GM21717 (cell line): Measurements from ENCODE around the gene RSPH1.
A peak's percentile ranks its signal among the peaks of the same experiment; 100 is the strongest.

Experiments used
- ATAC-seq: cut with Tn5 transposase; IDR thresholded peaks from one replicate; pipeline ENCODE4 v1.9.1; 2021; ENCODE audit warnings: mild to moderate bottlenecking, moderate library complexity; ENCODE audit not compliant: unreplicated experiment

RSPH1 gene

GRCh38 chr21:42433946-42434551 lies 62.0 kb downstream of the RSPH1 start:
- ATAC-seq = no peak

GRCh38 chr21:42432695-42433094 lies 63.3 kb downstream of the RSPH1 start:
- no peak for ATAC-seq

- no peak for ATAC-seq
Observed at GRCh38 chr21:42431196-42431595, 64.8 kb downstream of the RSPH1 start.

DNA sequence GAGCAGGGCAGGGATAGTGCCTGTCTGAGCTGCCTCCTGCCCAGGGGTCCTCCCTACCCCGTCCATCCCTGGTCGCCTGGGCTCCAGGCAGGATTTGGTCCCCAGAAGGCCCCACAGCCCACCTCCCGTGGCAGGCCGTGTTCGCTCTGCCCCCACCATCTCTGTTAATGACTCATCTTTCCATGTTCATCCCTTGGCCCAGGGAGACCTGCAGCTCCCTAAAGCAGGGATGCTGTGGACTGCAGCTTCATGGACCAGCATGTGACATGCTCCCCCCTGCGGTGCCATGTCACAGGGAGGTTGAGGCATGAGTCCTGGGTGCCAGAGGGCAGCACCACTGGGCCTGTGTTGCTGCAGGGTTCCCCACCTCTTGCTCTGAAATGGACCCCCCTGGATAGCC lies 65.5 kb downstream of the RSPH1 start:
- ATAC-seq = no peak

DNA sequence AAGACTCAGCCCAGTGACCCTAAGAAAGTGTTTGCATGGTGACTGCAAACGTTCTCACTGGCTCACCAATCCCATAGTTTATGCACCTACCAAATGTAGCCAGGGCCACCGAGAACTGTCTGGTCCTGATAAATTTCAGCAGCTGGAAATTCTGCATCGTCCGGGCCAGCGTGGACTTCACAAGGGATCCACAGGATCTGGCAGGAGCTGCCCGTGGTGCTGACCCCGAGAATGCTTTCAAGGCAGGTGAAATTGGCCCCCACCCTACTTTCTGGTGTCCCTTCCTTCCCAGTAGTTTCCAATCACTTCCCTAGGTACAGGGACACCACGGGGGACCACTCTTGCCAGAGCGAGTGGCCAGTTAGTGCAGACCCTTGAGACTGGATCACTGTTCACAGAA lies 66.2 kb downstream of the RSPH1 start:
- ATAC-seq = no peak

GRCh38 chr21:42429021-42429420 lies 67.0 kb downstream of the RSPH1 start:
- ATAC-seq = no peak

- no peak for ATAC-seq
Observed at GRCh38 chr21:42427809-42428419, 68.1 kb downstream of the RSPH1 start.

GRCh38 chr21:42426876-42427480 lies 69.0 kb downstream of the RSPH1 start:
- no peak for ATAC-seq

GRCh38 chr21:42426424-42426823 lies 69.6 kb downstream of the RSPH1 start:
- no peak for ATAC-seq

DNA sequence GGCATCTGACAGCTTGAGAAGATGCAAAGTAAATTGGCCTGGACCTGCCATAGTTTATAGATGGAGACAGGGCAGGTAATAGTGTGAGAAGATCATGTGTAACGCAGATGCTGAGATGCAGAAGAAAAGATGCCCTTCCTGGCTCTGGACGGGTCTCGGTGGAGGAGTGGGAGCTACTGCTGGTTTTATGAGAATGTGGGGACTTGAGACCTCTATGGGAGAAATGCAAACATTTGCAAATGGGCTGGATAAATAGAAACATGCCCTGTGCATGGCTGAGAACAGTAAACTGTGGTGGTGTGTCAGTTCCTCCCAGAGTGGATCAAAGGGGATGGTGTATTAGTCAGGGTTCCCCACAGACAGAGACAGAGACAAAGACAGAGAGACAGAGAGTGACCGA lies 70.4 kb downstream of the RSPH1 start:
- no peak for ATAC-seq

DNA sequence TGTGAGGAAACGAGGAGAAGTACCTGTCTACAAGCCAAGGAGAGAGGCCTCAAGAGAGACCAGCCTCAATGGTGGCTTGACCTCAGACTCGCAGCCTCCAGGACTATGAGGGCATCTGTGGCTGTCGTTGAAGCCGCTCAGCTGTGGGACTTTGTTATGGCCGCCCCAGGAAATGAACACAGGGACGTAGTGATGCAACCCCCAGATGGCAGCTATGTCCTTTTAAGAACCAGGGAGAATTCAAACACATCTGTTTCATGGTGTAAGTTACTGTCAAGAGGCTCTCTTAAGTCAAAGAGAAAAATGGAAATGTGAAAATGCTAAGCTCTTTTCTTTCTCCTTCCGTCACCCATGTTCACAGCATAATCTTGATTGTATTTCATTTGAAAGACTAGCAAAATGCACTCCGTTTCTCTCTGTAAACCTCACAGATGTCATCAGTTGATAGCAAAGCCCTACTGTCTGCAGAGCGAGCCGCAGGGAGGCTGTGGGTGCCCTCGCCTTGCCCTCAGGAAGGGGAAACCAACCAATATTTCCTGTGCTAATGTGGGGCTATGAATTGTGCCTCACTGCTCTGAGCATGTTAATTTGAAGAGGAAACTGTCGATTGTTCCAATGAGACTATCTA lies 71.0 kb downstream of the RSPH1 start:
- ATAC-seq = no peak

DNA sequence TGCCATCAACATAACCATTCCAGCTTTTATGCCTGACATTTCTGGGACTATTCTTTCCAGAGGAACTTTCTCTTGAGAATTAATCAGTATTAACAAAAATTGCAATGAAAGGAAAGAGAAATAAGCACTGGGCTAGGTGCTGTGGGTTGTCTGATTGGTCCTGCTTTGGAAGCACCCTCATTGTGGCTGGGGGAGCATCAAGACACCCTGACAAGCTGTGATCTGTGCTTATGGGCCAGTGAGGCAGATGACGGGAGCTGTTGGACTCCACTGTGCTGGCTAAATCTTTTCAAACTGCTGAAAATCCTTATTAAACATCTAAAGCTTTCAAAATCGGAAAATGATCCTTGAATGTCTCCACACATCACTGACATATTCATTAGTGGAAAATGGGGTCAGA lies 72.3 kb downstream of the RSPH1 start:
- ATAC-seq = no peak

- peak; percentile 43 for ATAC-seq
Observed at GRCh38 chr21:42423197-42423675, 72.8 kb downstream of the RSPH1 start.
